Measurements from ENCODE around the gene ABCA10. TPM values are rescaled to one million over a fixed set of nuclear protein-coding genes. Genes with fewer than 3 reads are reported as not detected.
"Not testable (repeated sequence)": the region's sequence is repeated elsewhere in the genome, so short reads cannot be mapped to it uniquely, and the experiment has no call there.

Gene ABCA10, protein sequence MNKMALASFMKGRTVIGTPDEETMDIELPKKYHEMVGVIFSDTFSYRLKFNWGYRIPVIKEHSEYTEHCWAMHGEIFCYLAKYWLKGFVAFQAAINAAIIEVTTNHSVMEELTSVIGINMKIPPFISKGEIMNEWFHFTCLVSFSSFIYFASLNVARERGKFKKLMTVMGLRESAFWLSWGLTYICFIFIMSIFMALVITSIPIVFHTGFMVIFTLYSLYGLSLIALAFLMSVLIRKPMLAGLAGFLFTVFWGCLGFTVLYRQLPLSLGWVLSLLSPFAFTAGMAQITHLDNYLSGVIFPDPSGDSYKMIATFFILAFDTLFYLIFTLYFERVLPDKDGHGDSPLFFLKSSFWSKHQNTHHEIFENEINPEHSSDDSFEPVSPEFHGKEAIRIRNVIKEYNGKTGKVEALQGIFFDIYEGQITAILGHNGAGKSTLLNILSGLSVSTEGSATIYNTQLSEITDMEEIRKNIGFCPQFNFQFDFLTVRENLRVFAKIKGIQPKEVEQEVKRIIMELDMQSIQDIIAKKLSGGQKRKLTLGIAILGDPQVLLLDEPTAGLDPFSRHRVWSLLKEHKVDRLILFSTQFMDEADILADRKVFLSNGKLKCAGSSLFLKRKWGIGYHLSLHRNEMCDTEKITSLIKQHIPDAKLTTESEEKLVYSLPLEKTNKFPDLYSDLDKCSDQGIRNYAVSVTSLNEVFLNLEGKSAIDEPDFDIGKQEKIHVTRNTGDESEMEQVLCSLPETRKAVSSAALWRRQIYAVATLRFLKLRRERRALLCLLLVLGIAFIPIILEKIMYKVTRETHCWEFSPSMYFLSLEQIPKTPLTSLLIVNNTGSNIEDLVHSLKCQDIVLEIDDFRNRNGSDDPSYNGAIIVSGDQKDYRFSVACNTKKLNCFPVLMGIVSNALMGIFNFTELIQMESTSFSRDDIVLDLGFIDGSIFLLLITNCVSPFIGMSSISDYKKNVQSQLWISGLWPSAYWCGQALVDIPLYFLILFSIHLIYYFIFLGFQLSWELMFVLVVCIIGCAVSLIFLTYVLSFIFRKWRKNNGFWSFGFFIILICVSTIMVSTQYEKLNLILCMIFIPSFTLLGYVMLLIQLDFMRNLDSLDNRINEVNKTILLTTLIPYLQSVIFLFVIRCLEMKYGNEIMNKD (N-terminal part only)
- under 1 TPM; 0.12 to 0.41 TPM for total RNA-seq

- no peaks in the 10 kb centered on the region for H3K36me3 Mint-ChIP-seq
- peaks cover 8% of the 10 kb centered on the region for H3K4me1 Mint-ChIP-seq
- H3K27me3 Mint-ChIP-seq = no peaks in the 10 kb centered on the region
- H3K9me3 Mint-ChIP-seq = peaks cover 18% of the 10 kb centered on the region
- no peak for DNase-seq
- no peak within 1 kb of the TSS for H3K27ac Mint-ChIP-seq
- no peak within 1 kb of the TSS for H3K4me3 Mint-ChIP-seq
Measured at GRCh38 chr17:69228576-69228975, at the start of gene ABCA10. Gene ABCA10 (minus strand): TSS chr17:69228824. CDS start chr17:69225358, 3,466 bp downstream.

GRCh38 chr17:69276279-69276678 is 47.7 kb upstream of the ABCA10 start:
- not testable (repeated sequence) for H3K4me3 Mint-ChIP-seq, H3K27me3 Mint-ChIP-seq, DNase-seq, H3K27ac Mint-ChIP-seq, H3K4me1 Mint-ChIP-seq, H3K9me3 Mint-ChIP-seq
- peaks cover 24% of the 10 kb centered on the region for H3K36me3 Mint-ChIP-seq

GRCh38 chr17:69275751-69276150 is 47.1 kb upstream of the ABCA10 start:
- no peaks in the 10 kb centered on the region for H3K27me3 Mint-ChIP-seq
- no peak overlapping the region for H3K4me3 Mint-ChIP-seq
- peaks cover 23% of the 10 kb centered on the region for H3K36me3 Mint-ChIP-seq
- H3K9me3 Mint-ChIP-seq = peaks cover 4% of the 10 kb centered on the region
- no peaks in the 10 kb centered on the region for H3K4me1 Mint-ChIP-seq
- H3K27ac Mint-ChIP-seq = no peak overlapping the region
- no peak for DNase-seq

GRCh38 chr17:69271023-69271422 is 42.4 kb upstream of the ABCA10 start:
- no peak overlapping the region for H3K27ac Mint-ChIP-seq
- peaks cover 7% of the 10 kb centered on the region for H3K4me1 Mint-ChIP-seq
- DNase-seq = no peak
- H3K9me3 Mint-ChIP-seq = no peaks in the 10 kb centered on the region
- H3K27me3 Mint-ChIP-seq = no peaks in the 10 kb centered on the region
- peaks cover 6% of the 10 kb centered on the region for H3K36me3 Mint-ChIP-seq
- H3K4me3 Mint-ChIP-seq = no peak overlapping the region

- peaks cover 7% of the 10 kb centered on the region for H3K4me1 Mint-ChIP-seq
- no peaks in the 10 kb centered on the region for H3K9me3 Mint-ChIP-seq
- DNase-seq = no peak
- no peak overlapping the region for H3K4me3 Mint-ChIP-seq
- H3K36me3 Mint-ChIP-seq = peaks cover 4% of the 10 kb centered on the region
- no peaks in the 10 kb centered on the region for H3K27me3 Mint-ChIP-seq
- H3K27ac Mint-ChIP-seq = no peak overlapping the region
Measured at GRCh38 chr17:69269131-69269998, 40.7 kb upstream of the ABCA10 start.

- no peaks in the 10 kb centered on the region for H3K27me3 Mint-ChIP-seq
- no peak overlapping the region for H3K27ac Mint-ChIP-seq
- peaks cover 7% of the 10 kb centered on the region for H3K4me1 Mint-ChIP-seq
- no peak for DNase-seq
- no peak overlapping the region for H3K4me3 Mint-ChIP-seq
- no peaks in the 10 kb centered on the region for H3K9me3 Mint-ChIP-seq
- H3K36me3 Mint-ChIP-seq = peaks cover 10% of the 10 kb centered on the region
Measured at GRCh38 chr17:69268543-69269014, 40.0 kb upstream of the ABCA10 start.

GRCh38 chr17:69267219-69267618 is 38.6 kb upstream of the ABCA10 start:
- H3K27ac Mint-ChIP-seq = no peak overlapping the region
- peaks cover 11% of the 10 kb centered on the region for H3K36me3 Mint-ChIP-seq
- DNase-seq = no peak
- H3K27me3 Mint-ChIP-seq = no peaks in the 10 kb centered on the region
- no peak overlapping the region for H3K4me3 Mint-ChIP-seq
- no peaks in the 10 kb centered on the region for H3K9me3 Mint-ChIP-seq
- peaks cover 7% of the 10 kb centered on the region for H3K4me1 Mint-ChIP-seq

GRCh38 chr17:69265873-69266272 is 37.2 kb upstream of the ABCA10 start:
- no peak for DNase-seq
- peaks cover 7% of the 10 kb centered on the region for H3K4me1 Mint-ChIP-seq
- H3K27me3 Mint-ChIP-seq = no peaks in the 10 kb centered on the region
- no peaks in the 10 kb centered on the region for H3K9me3 Mint-ChIP-seq
- H3K27ac Mint-ChIP-seq = no peak overlapping the region
- H3K4me3 Mint-ChIP-seq = no peak overlapping the region
- H3K36me3 Mint-ChIP-seq = peaks cover 11% of the 10 kb centered on the region

- Mint-ChIP-seq H3K4me3 (no peak overlapping the region), H3K27ac (no peak overlapping the region), H3K36me3 (no peaks in the 10 kb centered on the region), H3K4me1 (no peaks in the 10 kb centered on the region), H3K27me3 (no peaks in the 10 kb centered on the region), H3K9me3 (no peaks in the 10 kb centered on the region)
- DNase-seq = no peak
Measured at GRCh38 chr17:69254187-69254586, 25.6 kb upstream of the ABCA10 start.

DNA sequence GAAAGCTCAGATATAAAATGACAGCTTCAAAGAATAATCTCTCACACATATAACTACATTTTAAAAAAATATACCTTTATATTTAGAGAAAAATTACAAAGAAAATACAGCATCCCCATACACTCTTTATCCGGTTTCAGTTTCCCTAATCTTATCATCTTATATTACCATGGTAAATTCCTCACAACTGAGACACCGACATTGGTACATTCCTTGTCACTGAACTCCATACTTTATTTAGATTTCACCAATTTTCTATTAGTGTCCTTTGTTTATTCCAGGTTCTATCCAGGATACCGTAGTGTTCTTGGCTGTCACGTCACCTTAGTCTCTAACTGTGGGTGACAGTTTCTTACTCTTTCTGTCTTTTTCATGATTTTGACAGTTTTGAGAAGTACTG is 22.0 kb upstream of the ABCA10 start:
- DNase-seq = no peak
- H3K27ac Mint-ChIP-seq = no peak overlapping the region
- no peaks in the 10 kb centered on the region for H3K27me3 Mint-ChIP-seq
- H3K9me3 Mint-ChIP-seq = no peaks in the 10 kb centered on the region
- H3K36me3 Mint-ChIP-seq = peaks cover 2% of the 10 kb centered on the region
- H3K4me1 Mint-ChIP-seq = no peaks in the 10 kb centered on the region
- no peak overlapping the region for H3K4me3 Mint-ChIP-seq

GRCh38 chr17:69246726-69247375 is 18.2 kb upstream of the ABCA10 start:
- DNase-seq = no peak
- Mint-ChIP-seq H3K27ac (no peak overlapping the region), H3K36me3 (peaks cover 2% of the 10 kb centered on the region), H3K4me1 (no peaks in the 10 kb centered on the region), H3K4me3 (no peak overlapping the region), H3K27me3 (no peaks in the 10 kb centered on the region), H3K9me3 (no peaks in the 10 kb centered on the region)

GRCh38 chr17:69246202-69246601 is 17.6 kb upstream of the ABCA10 start:
- H3K27me3 Mint-ChIP-seq = no peaks in the 10 kb centered on the region
- no peaks in the 10 kb centered on the region for H3K9me3 Mint-ChIP-seq
- no peak overlapping the region for H3K4me3 Mint-ChIP-seq
- peaks cover 2% of the 10 kb centered on the region for H3K36me3 Mint-ChIP-seq
- no peak overlapping the region for H3K27ac Mint-ChIP-seq
- H3K4me1 Mint-ChIP-seq = no peaks in the 10 kb centered on the region
- no peak for DNase-seq

DNA sequence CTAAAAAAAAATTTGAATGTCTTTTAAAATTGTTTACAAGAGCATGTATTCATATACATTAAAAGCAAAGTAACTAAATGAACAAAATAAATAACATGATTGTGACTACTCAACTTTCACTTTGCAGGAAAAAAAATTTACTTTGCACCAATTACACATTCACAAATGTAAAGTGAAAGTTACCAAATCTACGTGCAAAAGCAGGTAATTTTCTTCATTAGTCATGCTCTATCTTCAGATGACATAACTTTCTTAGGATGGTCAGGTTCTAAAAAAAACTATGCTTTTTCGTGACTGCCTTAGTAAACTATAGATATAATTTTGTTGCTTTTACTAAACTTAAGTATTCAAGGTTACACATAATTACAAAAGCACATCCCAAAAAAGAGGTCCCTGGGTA is 17.0 kb upstream of the ABCA10 start:
- Mint-ChIP-seq H3K4me1 (no peaks in the 10 kb centered on the region), H3K27me3 (no peaks in the 10 kb centered on the region), H3K9me3 (no peaks in the 10 kb centered on the region), H3K4me3 (no peak overlapping the region), H3K27ac (no peak overlapping the region), H3K36me3 (peaks cover 2% of the 10 kb centered on the region)
- no peak for DNase-seq

Measured in activated naive CD8-positive, alpha-beta T cell treated with anti-CD3 and anti-CD28 coated beads for 36 hours (primary cell).